GM18502 (cell line): ENCODE results near the gene ZNF536.
"Not testable (repeated sequence)": the region's sequence is repeated elsewhere in the genome, so short reads cannot be mapped to it uniquely, and the experiment has no call there.

ENCODE experiments used
- ATAC-seq: cut with Tn5 transposase; IDR thresholded peaks from one replicate; pipeline ENCODE4 v1.9.1; 2021; ENCODE audit warnings: mild to moderate bottlenecking; ENCODE audit not compliant: unreplicated experiment, poor library complexity

The ZNF536 gene

GRCh38 chr19:30340771-30341561, 31.2 kb upstream of the ZNF536 start:
- ATAC-seq = no peak

GRCh38 chr19:30341611-30342201, 30.5 kb upstream of the ZNF536 start:
- ATAC-seq = no peak

DNA sequence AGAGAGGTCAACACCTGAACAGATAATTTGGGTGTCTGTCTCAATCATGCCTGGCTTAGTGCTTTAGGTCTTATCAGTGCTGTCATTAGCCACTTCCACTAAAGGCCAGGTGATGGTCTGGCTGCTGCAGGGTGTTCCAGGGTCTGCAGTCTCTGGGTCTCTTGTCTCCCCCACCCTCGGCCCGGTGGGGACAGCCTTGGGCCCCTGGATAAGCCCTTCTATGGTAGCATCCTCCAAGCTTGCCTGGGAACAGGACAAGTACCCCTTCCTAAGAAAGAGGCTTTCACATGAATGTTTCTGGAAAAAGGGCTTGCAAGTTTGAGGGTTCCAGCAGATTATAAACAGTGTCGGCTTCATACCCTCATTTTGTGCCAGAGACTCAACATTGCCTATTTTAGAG, 29.3 kb upstream of the ZNF536 start:
- ATAC-seq = no peak

DNA sequence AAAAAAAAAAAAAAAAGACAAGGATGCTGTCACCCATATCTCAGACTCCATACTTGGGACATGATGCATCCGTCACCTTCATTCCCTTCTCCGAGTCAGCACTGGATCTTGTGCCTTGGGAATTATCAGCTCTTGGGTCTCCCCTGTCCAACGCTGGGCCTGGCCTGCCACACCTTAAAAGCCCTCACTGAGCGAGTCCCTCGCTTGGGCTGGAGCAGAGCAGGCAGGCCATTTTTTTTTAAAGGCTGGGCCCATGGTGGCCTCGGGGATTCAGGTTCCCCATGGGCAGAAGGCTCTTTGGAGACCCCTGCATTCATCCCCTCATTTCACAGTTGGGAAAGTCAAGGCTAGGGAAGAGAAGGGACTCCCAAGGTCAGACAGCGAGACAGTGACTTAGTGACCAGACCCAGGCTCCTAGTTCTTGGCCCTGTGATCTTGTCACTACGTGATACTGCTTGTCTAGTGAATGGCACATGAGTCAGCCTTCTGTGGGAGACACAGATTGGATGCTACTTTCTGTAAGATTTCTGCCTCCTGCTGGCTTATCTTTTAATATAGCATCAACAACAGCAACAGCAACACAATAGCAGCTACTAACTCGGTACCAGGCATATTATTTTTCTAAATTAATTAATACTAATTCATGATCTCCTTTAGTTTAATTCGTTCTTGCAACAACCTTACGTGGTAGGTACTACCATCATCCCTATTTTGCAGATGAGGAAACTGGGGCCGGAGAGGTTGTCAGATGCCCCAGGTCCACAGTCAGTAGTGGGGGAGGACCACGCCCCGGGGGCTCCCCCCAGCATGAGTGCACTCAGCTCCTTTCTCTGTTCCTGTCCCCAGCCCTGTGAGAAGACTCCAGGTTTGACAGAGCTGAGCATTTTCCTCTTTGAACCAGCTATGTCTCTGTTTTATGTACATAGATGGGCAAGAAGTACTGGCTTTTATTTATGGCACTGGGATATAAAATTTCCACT, 27.4 kb upstream of the ZNF536 start:
- no peak for ATAC-seq

GRCh38 chr19:30345686-30346085, 26.5 kb upstream of the ZNF536 start:
- no peak for ATAC-seq

- not testable (repeated sequence) for ATAC-seq
Observed at GRCh38 chr19:30346468-30346867, 25.7 kb upstream of the ZNF536 start.

GRCh38 chr19:30349131-30349730, 23.0 kb upstream of the ZNF536 start:
- no peak for ATAC-seq

GRCh38 chr19:30350692-30351663, 21.2 kb upstream of the ZNF536 start:
- ATAC-seq = no peak

DNA sequence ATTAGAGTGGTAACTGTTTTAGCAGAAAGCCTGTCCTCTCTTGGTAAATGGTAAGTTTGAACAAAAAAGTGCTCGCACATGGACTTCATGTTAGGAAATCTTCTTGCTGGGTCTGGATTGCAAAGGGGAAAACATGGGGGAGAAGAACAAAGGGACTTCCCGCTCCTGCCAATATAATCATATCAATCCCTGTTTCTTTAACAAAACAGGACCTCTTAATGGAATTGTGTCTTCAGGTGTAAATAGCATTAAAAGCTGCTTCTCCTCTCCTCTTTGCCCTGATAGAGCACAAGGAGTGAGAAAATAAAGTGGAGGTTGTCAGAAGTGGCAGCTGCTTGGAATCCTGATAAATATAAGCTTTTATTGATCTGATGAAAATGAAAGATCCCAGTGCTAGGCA, 20.4 kb upstream of the ZNF536 start:
- no peak for ATAC-seq

DNA sequence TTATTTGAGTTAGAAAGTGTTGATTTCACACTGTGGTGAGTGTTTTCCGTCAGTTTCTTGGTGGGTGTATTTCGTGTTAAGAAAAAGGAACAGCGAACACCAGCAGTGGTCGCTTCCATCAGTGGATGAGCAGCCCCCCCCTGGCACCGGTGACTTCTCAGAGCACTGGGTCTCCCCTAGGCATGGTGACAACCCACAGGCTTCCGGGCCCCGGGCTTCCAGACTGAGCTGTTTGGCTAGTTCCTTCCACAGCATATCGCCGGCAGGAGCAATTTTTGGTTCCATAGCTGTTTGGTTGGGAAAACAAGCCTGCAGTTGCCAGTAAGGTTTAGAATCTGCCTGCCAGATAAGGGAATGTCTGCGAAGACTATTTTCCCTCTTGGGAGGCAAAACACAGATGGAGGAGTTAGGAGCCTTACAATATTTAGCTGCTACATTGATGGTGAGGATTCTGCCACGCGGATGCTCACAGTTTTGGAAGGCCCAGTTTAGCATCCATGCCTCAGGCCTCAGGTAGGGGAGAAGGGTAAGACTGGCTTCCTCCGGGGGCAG, 18.7 kb upstream of the ZNF536 start:
- ATAC-seq = no peak

DNA sequence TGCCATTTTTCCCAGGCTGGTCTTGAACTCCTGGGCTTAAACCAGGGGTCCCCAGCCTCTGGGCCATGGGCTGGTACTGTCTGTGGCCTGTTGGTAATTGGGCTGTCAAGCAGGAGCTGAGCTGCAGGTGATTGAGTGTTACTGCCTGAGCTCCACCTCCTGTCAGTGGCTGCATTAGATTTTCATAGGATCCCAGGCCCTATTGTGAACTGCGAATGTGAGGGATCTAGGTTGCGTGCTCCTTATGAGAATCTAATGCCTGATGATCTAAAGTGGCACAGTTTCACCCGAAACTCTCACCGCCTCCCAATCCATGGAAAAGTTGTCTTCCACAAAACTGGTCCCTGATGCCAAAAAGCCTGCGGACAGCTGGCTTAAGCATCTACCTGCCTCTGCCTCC, 16.6 kb upstream of the ZNF536 start:
- no peak for ATAC-seq

DNA sequence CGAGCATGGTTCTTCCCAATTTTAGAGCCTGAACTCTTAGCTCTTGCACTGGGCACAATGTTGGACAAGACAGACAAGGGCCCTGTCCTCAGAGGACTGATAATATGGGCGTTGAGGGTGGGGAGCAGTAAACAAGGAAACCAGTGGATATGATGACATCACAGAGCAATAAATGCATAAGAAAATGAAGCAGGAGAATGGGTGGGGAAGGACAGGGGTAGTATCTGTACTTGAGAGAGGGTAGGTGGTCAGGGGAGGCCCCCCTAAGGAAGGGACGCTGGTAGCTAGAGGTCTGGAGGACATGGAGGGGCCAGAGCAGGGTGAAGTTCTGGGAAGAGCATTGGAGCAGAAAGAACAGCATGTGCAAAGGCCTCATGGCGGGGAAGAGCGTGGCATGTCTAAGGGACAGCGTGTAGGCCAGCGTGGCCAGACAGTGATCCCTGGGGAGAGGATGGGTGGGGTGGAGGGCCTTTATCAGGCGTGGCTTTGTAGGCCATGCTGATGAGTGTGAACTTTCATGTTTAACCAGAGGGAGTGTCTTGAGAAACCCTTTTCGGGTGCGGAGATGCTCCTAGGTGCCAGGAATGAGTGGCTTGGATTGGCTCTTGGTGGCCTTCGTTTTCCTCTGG, 15.1 kb upstream of the ZNF536 start:
- ATAC-seq = no peak

GRCh38 chr19:30357580-30357954, 14.6 kb upstream of the ZNF536 start:
- ATAC-seq = no peak

DNA sequence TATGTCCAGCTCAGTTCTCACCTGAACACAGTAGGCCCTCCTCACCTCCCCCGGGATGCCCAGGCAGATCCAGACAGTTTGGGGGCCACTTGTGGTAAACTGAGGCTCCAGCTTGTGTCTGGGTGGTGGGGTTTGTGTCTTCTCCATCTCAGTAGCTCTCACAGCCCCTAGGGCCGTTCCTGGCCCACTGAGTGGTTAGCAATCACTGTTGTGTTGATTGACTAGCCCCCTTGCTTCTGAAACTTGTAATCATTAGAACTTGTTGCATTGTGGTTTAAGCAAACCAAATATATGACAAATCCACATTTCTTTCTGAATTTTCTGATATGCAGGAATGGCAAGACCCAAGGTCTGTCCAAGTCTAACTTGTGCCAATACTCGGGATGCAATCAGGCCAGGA, 13.9 kb upstream of the ZNF536 start:
- ATAC-seq = no peak

DNA sequence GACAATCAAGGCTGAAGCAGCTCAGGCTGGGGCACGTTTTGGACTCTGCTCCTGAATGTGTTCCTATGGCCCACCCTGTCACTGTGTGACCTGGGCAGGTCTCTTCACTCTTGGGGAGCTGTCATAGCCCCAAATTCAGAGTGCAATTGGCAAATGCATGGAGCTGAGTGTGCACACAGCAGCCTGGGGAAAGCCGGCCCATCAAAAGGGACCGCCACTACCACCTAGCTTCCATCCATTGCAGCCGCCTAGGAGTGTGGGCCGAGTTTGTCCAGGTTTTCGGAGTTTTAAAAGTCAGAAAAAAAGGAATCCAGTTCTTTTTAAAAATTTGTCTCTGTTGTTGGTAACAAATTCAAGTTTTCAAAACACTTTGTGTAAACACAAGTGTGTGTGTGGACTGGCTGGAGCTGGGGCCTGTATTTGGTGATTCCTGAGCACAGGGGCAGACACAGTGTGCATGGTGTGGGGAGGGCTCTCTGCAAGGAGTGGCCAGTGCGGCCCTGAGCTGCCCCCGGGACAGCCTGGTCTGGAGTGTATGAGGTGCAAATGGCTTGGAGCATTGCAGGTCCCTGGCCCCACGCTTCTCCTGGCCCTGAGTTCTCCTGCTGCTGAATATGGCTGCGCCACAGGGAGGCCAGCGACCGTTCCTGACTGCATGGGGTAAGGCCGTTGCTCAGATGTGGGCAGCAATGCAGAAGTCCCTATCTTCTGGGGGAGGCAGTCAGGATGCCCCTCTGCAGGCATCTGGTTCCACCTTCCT, 13.2 kb upstream of the ZNF536 start:
- no peak for ATAC-seq

DNA sequence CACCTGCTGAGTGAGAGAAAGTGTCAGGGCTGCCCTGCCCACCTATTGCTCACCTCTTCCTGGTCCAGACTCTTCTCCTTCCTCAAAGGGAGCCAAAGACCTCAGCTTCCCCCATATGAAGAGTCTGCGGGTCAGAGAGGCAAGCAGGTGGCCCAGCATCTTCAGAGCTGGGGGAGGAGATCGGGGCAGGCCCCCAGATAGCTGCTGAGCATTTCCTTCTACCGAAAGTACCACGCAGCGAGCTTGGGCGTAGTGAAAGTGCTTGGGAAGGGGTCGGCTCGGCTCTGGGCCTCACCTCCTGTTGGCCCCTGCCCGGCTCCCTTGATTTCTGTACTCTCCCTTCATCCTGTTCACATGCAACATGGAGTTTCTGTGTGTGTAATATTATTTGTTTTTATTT, 12.2 kb upstream of the ZNF536 start:
- no peak for ATAC-seq

GRCh38 chr19:30360376-30361106, 11.6 kb upstream of the ZNF536 start:
- no peak for ATAC-seq

GRCh38 chr19:30361107-30361447, 11.1 kb upstream of the ZNF536 start:
- no peak for ATAC-seq
